Measurements from ENCODE around the gene SDK1. TPM values are rescaled to one million over a fixed set of nuclear protein-coding genes. Genes with fewer than 3 reads are reported as not detected.
"Not testable (repeated sequence)": the region's sequence is repeated elsewhere in the genome, so short reads cannot be mapped to it uniquely, and the experiment has no call there.

SDK1 gene
- total RNA-seq, 1 experiment from 2014 or later: 6.0 TPM

DNA sequence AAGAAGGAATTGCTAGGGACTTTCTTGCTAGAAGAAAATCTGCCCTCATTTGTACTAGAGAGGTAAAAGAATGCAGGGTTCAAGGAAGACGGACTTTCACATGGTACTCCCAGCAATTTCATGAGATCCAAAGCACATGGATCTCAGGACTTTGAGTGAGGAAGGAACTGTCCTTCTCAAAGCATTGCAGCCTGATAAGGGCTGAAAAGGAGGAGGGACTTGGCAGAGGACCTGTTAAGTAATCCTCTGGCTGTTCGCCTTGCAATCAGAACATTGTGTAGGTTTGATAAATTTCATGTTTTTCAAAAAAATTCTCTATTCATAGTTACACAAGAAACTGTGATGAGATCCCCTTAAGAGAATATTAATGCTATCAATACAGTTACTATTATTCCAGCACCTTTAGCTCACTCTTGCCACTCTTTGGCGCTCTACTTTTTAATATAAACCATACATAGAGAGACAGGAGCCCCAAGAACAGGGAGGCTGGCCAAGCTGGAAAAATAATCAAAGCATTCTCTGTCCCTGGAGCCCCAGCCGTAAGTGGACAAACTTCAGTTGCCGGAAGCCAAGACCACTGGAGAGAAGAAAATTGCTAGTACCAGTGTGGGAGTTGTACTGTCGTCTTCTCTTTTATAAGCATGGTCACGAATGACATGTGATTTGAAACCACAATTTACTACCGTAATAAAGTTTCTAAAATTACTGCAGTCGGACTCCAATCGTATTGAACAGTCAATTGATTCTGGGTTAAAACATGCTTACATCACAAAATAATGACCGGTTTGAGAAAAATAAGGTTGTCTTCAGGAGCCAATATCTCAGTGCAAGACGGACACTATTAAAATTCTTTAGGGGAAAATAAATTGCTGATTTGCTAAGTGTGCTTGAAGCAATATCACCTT lies 424.4 kb downstream of the SDK1 start:
- Histone ChIP-seq H3K9me3 (replicated peaks) (no peaks in the 10 kb centered on the region), H3K36me3 (no peaks in the 10 kb centered on the region), H3K27ac (no peak overlapping the region), H3K4me1 (peaks cover 22% of the 10 kb centered on the region), H3K4me3 (no peak overlapping the region), H3K27me3 (no peaks in the 10 kb centered on the region)
- DNase-seq: no peak

DNA sequence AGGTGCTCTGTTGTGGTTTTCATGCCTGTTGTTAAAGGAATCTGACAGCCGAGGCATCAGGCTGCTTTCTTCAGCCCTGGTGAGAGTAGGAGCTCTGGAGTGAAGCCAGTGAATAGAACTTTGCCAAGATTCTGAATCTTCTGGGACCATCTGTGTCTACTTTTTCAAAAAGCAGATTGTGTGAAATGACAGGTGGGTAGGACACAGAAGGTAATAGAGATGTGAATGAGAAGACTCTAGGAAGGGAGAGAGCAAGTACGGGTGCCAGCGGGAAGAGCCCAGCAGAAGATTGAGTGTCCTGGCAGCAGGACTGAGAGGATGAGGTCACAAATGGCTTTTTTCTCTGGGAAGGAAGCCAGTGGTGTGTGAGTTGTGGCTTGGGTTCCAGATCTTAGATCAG lies 429.2 kb downstream of the SDK1 start:
- Histone ChIP-seq H3K27me3 (no peaks in the 10 kb centered on the region), H3K4me1 (peaks cover 10% of the 10 kb centered on the region), H3K27ac (peak overlapping the region; percentile 51), H3K36me3 (no peaks in the 10 kb centered on the region), H3K9me3 (replicated peaks) (0 out of 2 replicates have a peak, but pooled peaks cover 6% of the 10 kb centered on the region), H3K4me3 (no peak overlapping the region)
- DNase-seq: peak; percentile 75 to 92

DNA sequence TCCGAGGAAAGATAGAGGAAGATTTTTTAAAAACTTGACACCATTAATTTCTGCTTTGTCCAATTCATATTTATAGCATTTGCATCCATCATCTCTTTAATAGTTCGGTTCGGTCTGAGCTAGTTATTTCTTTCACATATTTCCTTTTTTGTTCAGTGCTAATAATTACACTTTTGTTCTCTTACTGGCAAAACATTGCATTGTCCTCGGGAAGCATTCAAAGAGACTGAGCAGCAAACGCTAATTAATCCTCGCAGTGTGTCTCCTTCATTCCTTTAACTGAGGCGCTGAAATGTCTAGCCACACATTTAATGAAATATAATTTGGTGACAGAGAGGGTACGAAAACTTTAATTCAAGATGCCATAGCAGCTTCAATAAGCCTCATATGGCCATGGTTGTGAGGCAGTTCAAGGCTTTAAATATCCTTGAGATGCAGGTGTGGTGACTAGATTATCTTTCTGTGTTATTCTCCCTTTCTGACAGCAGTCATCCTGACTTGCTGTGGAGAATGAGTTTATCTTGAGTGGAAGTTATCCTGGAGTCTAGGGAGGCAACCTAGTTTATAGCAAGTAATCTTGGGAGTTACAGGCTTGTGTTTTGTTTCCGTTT lies 431.4 kb downstream of the SDK1 start:
- H3K4me1 ChIP-seq: peaks cover 10% of the 10 kb centered on the region
- H3K9me3 ChIP-seq (replicated peaks): 0 out of 2 replicates have a peak, but pooled peaks cover 6% of the 10 kb centered on the region
- DNase-seq: no peak
- H3K4me3 ChIP-seq: no peak overlapping the region
- H3K36me3 ChIP-seq: no peaks in the 10 kb centered on the region
- no peak overlapping the region for H3K27ac ChIP-seq
- H3K27me3 ChIP-seq: no peaks in the 10 kb centered on the region

DNA sequence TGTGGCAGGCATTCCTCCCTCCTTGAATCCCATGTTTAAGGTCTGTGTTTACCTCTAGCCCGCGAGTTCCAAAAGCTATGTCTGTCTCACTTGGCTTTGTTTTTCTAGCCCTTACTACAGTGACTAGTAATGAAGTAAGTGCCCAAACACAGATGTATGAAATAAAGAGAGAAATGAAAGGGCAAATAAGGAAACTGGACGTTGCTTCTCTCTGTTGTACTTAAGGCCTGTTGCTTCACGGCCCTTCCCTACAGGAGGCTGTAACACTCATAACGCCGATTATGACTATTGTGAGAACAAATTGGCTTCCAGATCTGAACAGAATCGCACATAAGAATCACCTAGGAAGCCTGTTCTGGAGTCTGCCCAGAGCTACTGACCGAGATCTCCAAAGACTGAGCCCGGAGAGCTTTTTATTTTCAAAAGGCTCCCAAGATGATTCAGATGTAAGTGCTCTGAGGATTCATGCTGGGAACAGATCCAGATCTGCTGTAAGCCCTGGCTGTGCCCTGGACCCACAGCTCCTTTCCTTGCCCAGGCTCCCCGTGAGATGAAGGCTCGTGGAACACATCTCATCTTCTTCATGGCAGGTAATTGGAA lies 432.6 kb downstream of the SDK1 start:
- Histone ChIP-seq H3K4me1 (peaks cover 10% of the 10 kb centered on the region), H3K9me3 (replicated peaks) (0 out of 2 replicates have a peak, but pooled peaks cover 6% of the 10 kb centered on the region), H3K27me3 (no peaks in the 10 kb centered on the region), H3K27ac (no peak overlapping the region), H3K36me3 (no peaks in the 10 kb centered on the region), H3K4me3 (no peak overlapping the region)
- no peak for DNase-seq

DNA sequence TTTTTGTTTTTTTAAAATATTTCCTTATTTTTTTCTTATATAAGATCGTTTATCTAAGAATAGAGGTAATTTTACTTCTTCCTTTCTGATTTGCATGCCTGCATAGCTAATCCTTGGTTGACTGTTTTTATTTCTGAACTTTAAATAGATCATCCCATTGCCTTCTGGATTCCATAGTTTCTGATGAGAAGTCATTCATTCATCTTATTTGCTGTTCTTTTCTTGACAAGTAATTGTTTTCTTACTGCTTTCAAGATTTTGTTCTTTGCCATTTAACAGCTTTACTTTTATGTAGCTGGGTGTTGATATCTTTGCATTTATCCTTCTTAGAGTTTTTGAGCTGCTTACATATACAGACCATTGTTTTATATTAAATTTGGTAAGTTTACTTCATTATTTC lies 437.9 kb downstream of the SDK1 start:
- Histone ChIP-seq H3K27ac (no peak overlapping the region), H3K36me3 (no peaks in the 10 kb centered on the region), H3K9me3 (replicated peaks) (no peaks in the 10 kb centered on the region; the same call in 1 of the 2 replicates), H3K27me3 (no peaks in the 10 kb centered on the region), H3K4me3 (no peak overlapping the region), H3K4me1 (no peaks in the 10 kb centered on the region)
- no peak for DNase-seq

DNA sequence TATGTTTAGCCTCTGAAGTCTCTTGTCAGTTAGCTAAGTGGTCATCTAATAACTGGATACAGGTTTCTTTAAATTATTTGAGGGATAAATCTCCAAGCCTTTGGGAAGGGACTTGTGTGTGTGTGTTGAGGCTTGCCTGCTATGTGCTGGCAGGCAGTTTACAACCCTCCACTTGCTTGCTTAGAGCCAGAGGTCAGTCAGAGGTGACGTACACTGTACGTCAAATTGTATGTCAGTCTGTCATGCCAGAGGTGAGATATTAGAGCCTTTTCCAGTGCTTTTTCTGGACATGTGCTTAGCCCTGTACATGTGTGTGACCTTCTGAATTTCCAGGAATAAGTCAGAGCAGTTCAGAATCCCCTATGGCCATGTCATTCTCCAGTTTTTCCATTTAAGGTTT lies 438.9 kb downstream of the SDK1 start:
- no peak overlapping the region for H3K4me3 ChIP-seq
- H3K9me3 ChIP-seq (replicated peaks): no peaks in the 10 kb centered on the region; the same call in 1 of the 2 replicates
- H3K27me3 ChIP-seq: no peaks in the 10 kb centered on the region
- no peaks in the 10 kb centered on the region for H3K36me3 ChIP-seq
- no peak for DNase-seq
- H3K27ac ChIP-seq: no peak overlapping the region
- no peaks in the 10 kb centered on the region for H3K4me1 ChIP-seq

DNA sequence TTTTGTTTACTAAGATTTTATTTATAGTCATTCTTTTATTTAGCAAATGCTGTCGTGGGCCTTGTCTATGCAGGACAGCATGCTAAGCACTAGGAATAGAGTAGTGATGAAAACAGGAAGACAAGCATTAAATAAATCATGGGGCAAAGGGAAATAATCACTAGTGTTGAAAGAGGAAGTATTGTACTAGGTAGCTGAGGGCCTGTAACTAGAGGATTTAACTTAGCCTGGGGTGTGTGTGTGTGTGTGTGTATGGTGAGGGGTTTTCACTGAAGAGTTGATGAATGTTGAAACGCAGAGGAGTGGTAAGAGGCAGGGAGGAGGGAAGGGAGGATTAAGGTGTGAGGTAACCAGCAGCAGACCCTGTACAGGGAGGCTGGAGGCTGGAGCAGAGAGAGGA lies 446.4 kb downstream of the SDK1 start:
- Histone ChIP-seq H3K9me3 (replicated peaks) (no peaks in the 10 kb centered on the region), H3K27me3 (no peaks in the 10 kb centered on the region), H3K27ac (no peak overlapping the region), H3K36me3 (no peaks in the 10 kb centered on the region), H3K4me1 (no peaks in the 10 kb centered on the region), H3K4me3 (no peak overlapping the region)
- no peak for DNase-seq

DNA sequence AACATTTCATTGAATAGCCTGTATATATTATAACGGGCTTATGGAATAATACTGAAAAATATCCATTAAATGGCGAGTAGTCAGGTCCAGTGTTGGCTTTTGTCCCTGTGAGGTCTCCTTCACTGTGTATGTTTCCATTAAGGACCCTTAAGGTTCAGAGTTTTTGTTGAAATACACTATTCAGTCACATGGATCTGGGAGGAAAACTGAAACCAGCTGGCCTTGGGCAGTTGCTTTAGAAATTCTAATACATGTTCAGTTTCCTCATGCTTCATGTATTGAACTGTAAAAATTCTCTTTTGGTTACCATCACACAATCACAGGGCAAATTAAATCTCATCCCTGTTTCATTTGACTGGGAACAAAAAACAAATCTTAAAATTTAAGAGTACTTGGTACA lies 447.3 kb downstream of the SDK1 start:
- H3K36me3 ChIP-seq: no peaks in the 10 kb centered on the region
- DNase-seq: no peak
- H3K4me3 ChIP-seq: no peak overlapping the region
- no peaks in the 10 kb centered on the region for H3K27me3 ChIP-seq
- H3K27ac ChIP-seq: no peak overlapping the region
- H3K9me3 ChIP-seq (replicated peaks): no peaks in the 10 kb centered on the region
- H3K4me1 ChIP-seq: no peaks in the 10 kb centered on the region

DNA sequence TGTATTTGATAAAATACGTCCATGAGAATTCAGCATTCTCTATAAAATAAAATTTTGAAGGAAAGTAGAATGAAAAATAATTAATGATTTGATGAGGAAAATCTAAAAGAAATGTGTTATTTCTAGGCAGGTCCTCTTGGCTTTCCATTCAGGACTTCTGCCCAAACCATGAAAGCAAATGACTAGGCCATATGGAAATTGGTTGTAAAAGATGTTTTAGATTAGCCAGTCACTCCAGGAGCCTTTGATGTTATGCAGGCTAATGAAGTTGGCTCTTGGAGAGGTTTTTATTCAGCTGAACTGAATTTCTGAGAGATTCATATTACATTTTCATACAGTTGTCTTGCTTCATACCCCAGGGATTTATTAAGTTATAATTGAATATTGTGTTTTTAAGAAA lies 452.8 kb downstream of the SDK1 start:
- H3K4me3 ChIP-seq: no peak overlapping the region
- H3K27me3 ChIP-seq: no peaks in the 10 kb centered on the region
- no peak for DNase-seq
- no peaks in the 10 kb centered on the region for H3K36me3 ChIP-seq
- H3K27ac ChIP-seq: no peak overlapping the region
- no peaks in the 10 kb centered on the region for H3K9me3 ChIP-seq (replicated peaks)
- no peaks in the 10 kb centered on the region for H3K4me1 ChIP-seq

DNA sequence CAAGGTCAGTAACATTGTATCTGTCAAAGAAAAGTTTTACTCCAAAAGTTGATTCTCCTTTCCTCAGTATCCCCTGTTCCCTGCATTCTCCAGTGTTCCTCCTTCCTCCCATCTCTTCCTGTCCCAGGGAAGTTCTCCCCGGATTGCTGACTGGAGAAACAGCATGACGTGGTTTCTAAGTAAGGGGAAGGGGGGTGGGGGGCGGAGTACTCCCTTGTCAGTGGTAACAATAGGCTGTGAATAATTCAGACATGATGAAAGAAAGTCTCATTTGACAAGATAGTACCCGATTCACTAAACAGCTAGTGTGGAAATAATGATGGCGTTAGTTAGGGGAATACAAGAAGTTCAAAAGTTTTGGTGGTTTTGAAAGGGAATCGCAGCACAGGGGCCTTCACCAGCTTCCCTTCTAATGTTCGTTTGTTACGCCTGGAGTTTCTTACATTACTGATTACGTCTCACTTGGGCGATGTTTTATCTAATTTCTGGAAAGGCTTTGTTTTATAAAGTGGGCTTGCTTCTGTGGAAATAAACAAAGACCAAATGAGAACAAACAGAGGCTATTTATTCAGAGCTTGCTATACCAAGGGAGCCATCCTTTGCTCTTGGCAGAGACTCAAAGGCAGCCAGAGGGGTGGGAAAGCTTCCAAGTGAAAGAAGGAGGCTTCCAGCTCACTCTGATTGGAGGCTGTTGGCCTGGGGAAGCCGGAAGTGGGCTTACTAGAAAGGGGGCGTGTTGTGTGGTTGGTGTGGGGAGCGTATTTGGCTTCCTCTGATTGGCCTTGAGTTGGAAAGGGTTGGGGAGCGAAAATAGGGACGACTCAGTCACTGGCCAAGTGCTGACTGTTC lies 453.7 kb downstream of the SDK1 start:
- no peaks in the 10 kb centered on the region for H3K4me1 ChIP-seq
- H3K36me3 ChIP-seq: no peaks in the 10 kb centered on the region
- H3K27me3 ChIP-seq: no peaks in the 10 kb centered on the region
- H3K4me3 ChIP-seq: peak overlapping the region; percentile 52
- H3K9me3 ChIP-seq (replicated peaks): no peaks in the 10 kb centered on the region
- DNase-seq: peak; percentile 93 to 96
- H3K27ac ChIP-seq: peak overlapping the region; percentile 62

DNA sequence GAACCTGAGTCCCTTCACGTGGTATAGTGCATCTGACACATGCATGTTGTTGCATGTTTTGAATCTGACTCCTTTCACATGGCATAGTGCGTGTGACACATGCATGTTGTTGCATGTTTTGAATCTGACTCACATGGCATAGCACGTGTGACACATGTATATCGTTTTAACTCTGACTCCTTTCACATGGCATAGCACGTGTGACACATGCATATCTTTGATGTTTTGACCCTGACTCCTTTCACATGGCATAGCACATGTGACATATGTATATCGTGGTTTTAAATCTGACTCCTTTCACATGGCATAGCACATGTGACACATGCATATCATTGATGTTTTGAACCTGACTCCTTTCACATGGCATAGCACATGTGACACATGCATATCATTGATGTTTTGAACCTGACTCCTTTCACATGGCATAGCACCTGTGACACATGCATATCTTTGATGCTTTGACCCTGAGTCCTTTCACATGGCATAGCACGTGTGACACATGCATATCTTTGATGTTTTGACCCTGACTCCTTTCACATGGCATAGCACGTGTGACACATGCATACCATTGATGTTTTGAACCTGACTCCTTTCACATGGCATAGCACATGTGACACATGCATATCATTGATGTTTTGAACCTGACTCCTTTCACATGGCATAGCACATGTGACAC lies 454.9 kb downstream of the SDK1 start:
- not testable (repeated sequence) for H3K9me3 ChIP-seq (replicated peaks); H3K27me3 ChIP-seq

DNA sequence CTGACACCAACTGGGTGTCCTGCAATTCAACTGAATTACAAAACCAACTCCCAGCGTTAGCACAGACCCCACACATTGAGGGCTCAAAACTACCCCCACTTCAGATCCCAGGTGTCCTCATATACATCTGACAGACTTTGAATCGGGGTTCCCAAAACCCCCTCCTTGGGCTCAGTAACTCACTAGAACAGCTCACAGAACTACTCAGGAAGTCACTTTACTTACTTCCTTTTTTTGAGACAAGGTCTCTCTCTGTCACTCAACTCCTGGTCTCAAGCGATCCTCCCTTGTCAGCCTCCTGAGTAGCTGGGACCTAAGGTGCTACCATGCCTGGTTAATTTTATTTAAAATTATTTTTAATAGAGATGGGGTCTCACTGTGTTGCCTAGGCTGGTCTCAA lies 456.0 kb downstream of the SDK1 start:
- Histone ChIP-seq H3K4me1 (peaks cover 4% of the 10 kb centered on the region; the same call in 1 of the 2 replicates), H3K36me3 (no peaks in the 10 kb centered on the region), H3K27me3 (no peaks in the 10 kb centered on the region), H3K9me3 (replicated peaks) (no peaks in the 10 kb centered on the region), H3K27ac (no peak overlapping the region), H3K4me3 (no peak overlapping the region)
- no peak for DNase-seq

More for the DNA sequence above, 454.9 kb downstream of the SDK1 start:
- H3K4me1 ChIP-seq, H3K4me3 ChIP-seq, H3K27ac ChIP-seq, H3K36me3 ChIP-seq, DNase-seq: not testable (repeated sequence)

DNA sequence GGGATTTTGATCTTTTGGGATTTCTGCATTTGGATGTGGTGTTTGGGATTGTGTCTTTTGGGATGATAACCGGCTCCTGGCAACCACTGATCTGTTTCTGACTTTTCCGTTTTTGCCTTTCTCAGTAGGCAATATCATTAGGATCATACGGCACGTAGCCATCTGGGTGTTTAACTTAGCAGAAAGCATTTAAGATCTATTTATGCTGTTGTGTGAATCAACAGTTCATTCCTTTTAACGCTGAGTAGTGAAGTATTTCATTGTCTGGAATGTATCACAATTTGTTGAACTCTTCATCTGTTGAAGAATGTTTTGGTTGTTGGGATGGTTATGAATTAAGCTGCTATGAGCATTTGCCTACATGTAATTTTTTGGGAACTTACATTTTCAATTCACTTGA lies 459.6 kb downstream of the SDK1 start:
- Histone ChIP-seq H3K4me1 (peaks cover 4% of the 10 kb centered on the region; the same call in 1 of the 2 replicates), H3K9me3 (replicated peaks) (no peaks in the 10 kb centered on the region), H3K27me3 (no peaks in the 10 kb centered on the region), H3K36me3 (no peaks in the 10 kb centered on the region), H3K4me3 (no peak overlapping the region), H3K27ac (no peak overlapping the region)
- DNase-seq: no peak

Data from SJCRH30 (cell line).